PC-3 (cell line): ENCODE measurements around the gene RPP30.

Experiments
- CTCF ChIP-seq: fragments of 300-600 bp; sonication (generic); conservative IDR thresholded peaks from 2 replicates; pipeline ENCODE4 v1.5.1; 2017; ENCODE audit warnings: antibody characterized with exemption, low read depth, mild to moderate bottlenecking, low read length
- EZH2 ChIP-seq: fragments of 300-600 bp; sonication (generic); IDR thresholded peaks from one replicate; pipeline ENCODE4 v1.6.1; 2017; ENCODE audit warnings: antibody characterized with exemption, mild to moderate bottlenecking, low read length; ENCODE audit not compliant: unreplicated experiment
- EZH2phosphoT487 ChIP-seq: fragments of 300-600 bp; sonication (generic); IDR thresholded peaks from 2 replicates; pipeline ENCODE4 v1.6.1; 2018; ENCODE audit warnings: mild to moderate bottlenecking, antibody characterized with exemption, low read length, borderline replicate concordance

- TF ChIP-seq CTCF, result no peak
- TF ChIP-seq EZH2phosphoT487, result no peak
- TF ChIP-seq EZH2, result no peak
Observed at GRCh38 chr10:90936276-90936659, 64.5 kb downstream of the RPP30 start.
